ENCODE data around the gene TSPAN12.
"Not testable (repeated sequence)": the region's sequence is repeated elsewhere in the genome, so short reads cannot be mapped to it uniquely, and the experiment has no call there.

- TF ChIP-seq, protein P1, sequence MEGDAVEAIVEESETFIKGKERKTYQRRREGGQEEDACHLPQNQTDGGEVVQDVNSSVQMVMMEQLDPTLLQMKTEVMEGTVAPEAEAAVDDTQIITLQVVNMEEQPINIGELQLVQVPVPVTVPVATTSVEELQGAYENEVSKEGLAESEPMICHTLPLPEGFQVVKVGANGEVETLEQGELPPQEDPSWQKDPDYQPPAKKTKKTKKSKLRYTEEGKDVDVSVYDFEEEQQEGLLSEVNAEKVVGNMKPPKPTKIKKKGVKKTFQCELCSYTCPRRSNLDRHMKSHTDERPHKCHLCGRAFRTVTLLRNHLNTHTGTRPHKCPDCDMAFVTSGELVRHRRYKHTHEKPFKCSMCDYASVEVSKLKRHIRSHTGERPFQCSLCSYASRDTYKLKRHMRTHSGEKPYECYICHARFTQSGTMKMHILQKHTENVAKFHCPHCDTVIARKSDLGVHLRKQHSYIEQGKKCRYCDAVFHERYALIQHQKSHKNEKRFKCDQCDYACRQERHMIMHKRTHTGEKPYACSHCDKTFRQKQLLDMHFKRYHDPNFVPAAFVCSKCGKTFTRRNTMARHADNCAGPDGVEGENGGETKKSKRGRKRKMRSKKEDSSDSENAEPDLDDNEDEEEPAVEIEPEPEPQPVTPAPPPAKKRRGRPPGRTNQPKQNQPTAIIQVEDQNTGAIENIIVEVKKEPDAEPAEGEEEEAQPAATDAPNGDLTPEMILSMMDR (IDR thresholded peaks at IDR 0.05): not testable (repeated sequence)
- TF ChIP-seq POLR2A (IDR thresholded peaks at IDR 0.05): not testable (repeated sequence)
These were observed 27.7 kb upstream of the TSPAN12 start for GRCh38 chr7:120885602-120886001.
